Activated T-helper 1 cell treated with anti-CD3 and anti-CD28 coated beads, Interleukin-12 subunit alpha, Interleukin-12 subunit beta, Interleukin-2, Interleukin-4 antibody, amounts not matched to agents 30 ng/mL and 10 ng/mL and 1 ng/mL, durations not matched to agents 14 hours and 24 hours and 36 hours (primary cell): ENCODE data around the gene SLC25A21. TPM values are rescaled to one million over a fixed set of nuclear protein-coding genes. Genes with fewer than 3 reads are reported as not detected.

ENCODE experiments used
- DNase-seq: peaks from one replicate; pipeline ENCODE4 v3.0.0; 2021; ENCODE audit warnings: low spot score
- H3K27ac Mint-ChIP-seq: one replicate; pipeline ENCODE4 v1.8.0; 2021; ENCODE audit warnings: mild to moderate bottlenecking, mixed read lengths
- H3K27me3 Mint-ChIP-seq: one replicate; pipeline ENCODE4 v1.8.0; 2022; ENCODE audit warnings: mild to moderate bottlenecking, moderate library complexity, mixed read lengths; ENCODE audit not compliant: insufficient read depth
- H3K36me3 Mint-ChIP-seq: one replicate; pipeline ENCODE4 v1.8.0; 2021; ENCODE audit warnings: low read depth, mixed read lengths
- H3K4me1 Mint-ChIP-seq: one replicate; pipeline ENCODE4 v1.8.0; 2021; ENCODE audit warnings: low read depth, mixed read lengths
- H3K4me3 Mint-ChIP-seq: one replicate; pipeline ENCODE4 v1.8.0; 2021; ENCODE audit warnings: mild to moderate bottlenecking, moderate library complexity, mixed read lengths
- H3K9me3 Mint-ChIP-seq: one replicate; pipeline ENCODE4 v1.8.0; 2021; ENCODE audit warnings: mixed read lengths
- intact Hi-C: fragments of 100-400 bp; cut with micrococcal nuclease; formaldehyde crosslinking; loops from one replicate; pipeline ENCODE4 v1.15.1; 2024
- total RNA-seq: library from RNA; stranded (reverse); gene quantifications from 2 replicates; pipeline ENCODE4 v1.2.3, GENCODE V29; 2022

Gene SLC25A21
- total RNA-seq, 1 donor from 2014 or later, result not detected

DNA sequence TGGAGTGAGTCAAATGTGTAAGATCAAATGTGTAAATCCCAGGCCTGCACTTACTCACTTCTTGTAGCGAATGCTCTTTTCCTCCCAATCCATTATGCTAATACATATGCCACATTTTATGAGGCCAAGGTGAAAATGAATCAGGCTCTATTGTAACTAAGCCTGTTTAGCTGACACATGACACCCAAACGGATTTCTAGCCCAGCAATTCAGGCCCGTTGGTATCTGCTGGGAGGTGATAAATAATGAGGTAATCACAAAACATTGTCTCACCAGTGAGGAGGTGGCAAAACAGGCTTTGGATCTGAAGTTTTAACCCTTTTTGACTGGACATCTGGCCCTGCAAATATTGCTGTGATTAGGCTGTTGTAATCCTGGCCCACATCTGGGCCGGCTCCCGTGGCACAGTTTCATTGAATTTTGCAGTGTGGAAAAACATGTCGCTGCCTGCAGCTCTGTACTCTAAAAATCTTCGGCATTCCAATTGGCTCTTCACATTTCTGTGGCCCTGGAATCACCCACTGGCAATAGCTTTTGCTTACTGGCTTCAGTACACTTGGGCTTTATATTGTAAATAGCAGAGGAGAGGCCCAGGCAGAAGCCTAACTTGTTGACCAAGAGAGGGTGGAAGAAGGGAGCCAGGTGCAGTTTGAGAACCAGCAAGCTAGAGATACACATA, 404.7 kb downstream of the SLC25A21 start:
- intact Hi-C loops, result no loop called here
- no peaks in the 10 kb centered on the region for H3K9me3 Mint-ChIP-seq
- DNase-seq, result no peak
- no peaks in the 10 kb centered on the region for H3K36me3 Mint-ChIP-seq
- no peaks in the 10 kb centered on the region for H3K4me1 Mint-ChIP-seq
- peaks cover 4% of the 10 kb centered on the region for H3K27me3 Mint-ChIP-seq
- H3K4me3 Mint-ChIP-seq, result no peak overlapping the region
- no peak overlapping the region for H3K27ac Mint-ChIP-seq

DNA sequence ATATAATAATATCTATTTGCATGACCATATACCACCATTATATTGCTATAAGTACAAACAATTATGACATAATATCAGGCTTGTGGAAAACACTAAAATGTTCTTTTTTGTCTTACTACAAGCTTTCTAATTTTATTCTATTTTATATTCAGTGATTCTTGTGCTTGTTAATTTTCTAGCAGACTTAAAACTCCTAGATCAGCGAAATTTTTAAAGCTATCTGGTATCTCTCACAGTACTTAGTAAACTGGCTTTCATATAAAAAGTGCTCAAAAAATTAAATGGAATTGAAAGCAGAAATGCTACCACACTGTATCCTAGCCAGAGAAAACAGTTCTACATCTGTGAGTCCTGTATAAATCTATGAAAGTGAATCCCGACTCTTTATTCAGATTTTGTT, 405.4 kb downstream of the SLC25A21 start:
- Mint-ChIP-seq H3K9me3 (no peaks in the 10 kb centered on the region), H3K4me1 (no peaks in the 10 kb centered on the region), H3K27me3 (peaks cover 4% of the 10 kb centered on the region), H3K27ac (no peak overlapping the region), H3K4me3 (no peak overlapping the region), H3K36me3 (no peaks in the 10 kb centered on the region)
- DNase-seq, result no peak
- intact Hi-C loops, result no loop called here

DNA sequence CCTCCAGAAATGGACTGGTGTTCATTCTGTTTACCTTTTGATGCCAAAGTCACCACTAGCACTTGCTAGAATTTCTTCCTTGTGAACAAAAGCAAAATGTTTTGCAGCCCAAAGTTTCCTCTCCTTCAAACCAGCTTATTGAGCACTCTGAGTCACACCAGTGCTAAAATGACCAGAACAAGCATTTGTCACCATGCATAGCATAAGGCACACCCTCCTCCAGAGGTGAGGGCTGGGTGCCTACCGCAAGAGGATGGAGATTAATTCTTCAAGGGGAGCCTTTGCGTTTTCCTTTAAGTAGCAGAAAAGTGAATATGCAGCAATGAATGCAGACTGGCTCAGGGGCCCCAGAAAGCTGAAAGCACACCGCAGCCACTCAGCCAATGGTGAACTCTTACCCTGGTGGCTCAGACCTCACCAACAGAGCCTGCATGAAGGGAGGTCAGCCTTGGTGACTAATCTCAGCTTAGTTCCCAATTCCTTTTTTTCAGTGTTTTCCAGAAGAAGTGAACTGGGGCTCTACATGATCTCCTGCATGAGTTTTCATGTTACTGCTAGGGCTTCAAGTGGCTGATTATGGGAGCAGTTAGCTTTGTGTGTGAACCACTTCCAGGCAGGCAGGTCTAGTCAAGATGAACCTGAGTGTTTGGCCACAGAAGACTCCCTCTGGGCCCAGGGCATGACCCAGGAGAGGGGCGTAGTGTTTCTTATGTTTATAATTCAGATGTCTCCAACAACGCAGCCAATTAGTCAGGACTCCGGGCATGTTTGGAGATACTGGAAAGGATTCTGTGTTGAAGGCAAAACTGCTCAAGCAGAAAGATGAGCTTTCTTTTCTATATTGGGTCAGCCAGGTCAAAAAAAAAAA, 414.4 kb downstream of the SLC25A21 start:
- no peak for DNase-seq
- Mint-ChIP-seq H3K36me3 (no peaks in the 10 kb centered on the region), H3K4me1 (no peaks in the 10 kb centered on the region), H3K9me3 (peaks cover 9% of the 10 kb centered on the region), H3K27me3 (no peaks in the 10 kb centered on the region), H3K4me3 (no peak overlapping the region), H3K27ac (no peak overlapping the region)
- intact Hi-C loops, result no loop called here

DNA sequence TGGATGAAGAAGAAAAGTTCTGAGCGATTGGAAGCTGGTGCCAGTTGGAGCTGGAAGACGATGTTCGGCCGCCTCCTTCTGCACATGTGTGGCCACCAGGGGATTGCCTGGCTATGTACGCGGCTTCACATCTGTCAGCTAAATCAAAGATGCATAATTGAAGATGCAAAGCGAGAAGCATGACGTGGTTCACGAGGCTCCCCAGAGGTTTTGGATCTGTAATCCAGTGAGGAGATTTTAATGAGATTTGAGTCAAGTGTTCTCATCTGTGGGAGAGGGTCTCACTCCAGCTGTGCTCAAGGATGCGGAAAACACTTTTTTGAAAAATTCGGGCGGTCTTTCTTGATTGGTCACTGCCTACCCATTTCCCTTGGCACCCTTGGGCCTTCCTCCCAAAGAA, 416.2 kb downstream of the SLC25A21 start:
- intact Hi-C loops, result no loop called here
- no peaks in the 10 kb centered on the region for H3K4me1 Mint-ChIP-seq
- no peaks in the 10 kb centered on the region for H3K27me3 Mint-ChIP-seq
- no peak overlapping the region for H3K4me3 Mint-ChIP-seq
- no peaks in the 10 kb centered on the region for H3K36me3 Mint-ChIP-seq
- no peak overlapping the region for H3K27ac Mint-ChIP-seq
- H3K9me3 Mint-ChIP-seq, result peaks cover 17% of the 10 kb centered on the region
- no peak for DNase-seq

DNA sequence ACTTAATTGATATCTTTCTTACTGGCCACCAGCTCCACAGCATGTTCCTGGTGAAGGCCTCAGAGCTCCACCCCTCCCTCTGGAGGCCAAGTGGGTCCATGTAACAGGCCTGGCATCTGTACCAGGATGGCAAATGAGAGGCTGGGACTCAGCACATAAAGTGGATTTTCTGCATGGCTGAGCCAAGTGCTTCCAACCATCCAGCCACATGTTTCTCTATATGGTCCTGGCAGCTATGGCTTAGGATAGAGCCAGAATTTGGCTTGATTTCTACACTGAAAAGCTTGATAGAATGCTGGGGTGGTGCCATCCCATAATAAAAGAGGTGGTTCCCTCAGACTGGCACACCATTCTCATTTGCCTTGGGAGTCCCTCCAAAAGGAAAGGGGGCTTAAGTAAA, 416.6 kb downstream of the SLC25A21 start:
- no peaks in the 10 kb centered on the region for H3K27me3 Mint-ChIP-seq
- DNase-seq, result no peak
- no peak overlapping the region for H3K4me3 Mint-ChIP-seq
- intact Hi-C loops, result no loop called here
- H3K9me3 Mint-ChIP-seq, result peaks cover 17% of the 10 kb centered on the region
- no peaks in the 10 kb centered on the region for H3K4me1 Mint-ChIP-seq
- no peak overlapping the region for H3K27ac Mint-ChIP-seq
- no peaks in the 10 kb centered on the region for H3K36me3 Mint-ChIP-seq

DNA sequence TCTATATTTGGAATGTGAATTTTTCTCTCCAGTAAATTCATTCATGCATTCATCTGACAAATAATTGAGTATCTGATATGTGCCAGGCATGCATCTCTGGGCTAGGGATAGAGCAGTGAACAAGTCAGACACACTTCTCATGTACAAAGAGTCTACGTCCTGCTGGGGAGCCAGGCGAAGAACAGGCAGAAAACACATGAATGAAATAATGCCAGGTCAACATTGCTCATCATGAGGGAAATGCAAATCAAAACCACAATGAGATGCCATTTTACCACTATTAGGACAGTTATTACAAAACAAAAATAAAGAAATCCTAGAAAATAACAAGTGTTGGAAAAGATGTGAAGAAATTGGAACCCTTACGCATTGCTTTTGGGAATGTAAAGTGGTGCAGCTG, 420.5 kb downstream of the SLC25A21 start:
- Mint-ChIP-seq H3K4me3 (no peak overlapping the region), H3K4me1 (no peaks in the 10 kb centered on the region), H3K27ac (no peak overlapping the region), H3K9me3 (peaks cover 17% of the 10 kb centered on the region), H3K36me3 (no peaks in the 10 kb centered on the region), H3K27me3 (no peaks in the 10 kb centered on the region)
- no peak for DNase-seq
- intact Hi-C loops, result no loop called here

DNA sequence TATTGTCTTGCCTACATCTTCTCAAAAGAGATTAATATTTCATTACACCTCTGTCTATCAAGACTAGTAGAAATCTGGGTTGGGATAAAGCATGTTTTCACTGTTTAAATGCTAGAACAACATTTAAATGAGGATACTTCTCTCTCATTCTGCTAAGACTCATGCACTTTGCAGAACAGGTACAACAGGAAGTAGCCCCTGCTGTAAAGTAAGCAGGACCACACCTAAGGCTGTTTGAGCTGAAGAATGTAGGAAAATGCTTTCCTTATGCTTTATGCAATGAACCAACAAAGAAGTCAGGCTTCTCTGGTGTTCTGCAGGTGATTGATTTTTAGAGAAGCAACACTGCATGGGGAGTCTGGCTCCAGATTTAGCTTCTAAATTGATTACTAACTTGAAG, 421.3 kb downstream of the SLC25A21 start:
- no peak overlapping the region for H3K4me3 Mint-ChIP-seq
- intact Hi-C loops, result no loop called here
- peaks cover 17% of the 10 kb centered on the region for H3K9me3 Mint-ChIP-seq
- H3K4me1 Mint-ChIP-seq, result no peaks in the 10 kb centered on the region
- H3K36me3 Mint-ChIP-seq, result no peaks in the 10 kb centered on the region
- no peak overlapping the region for H3K27ac Mint-ChIP-seq
- no peaks in the 10 kb centered on the region for H3K27me3 Mint-ChIP-seq
- no peak for DNase-seq

DNA sequence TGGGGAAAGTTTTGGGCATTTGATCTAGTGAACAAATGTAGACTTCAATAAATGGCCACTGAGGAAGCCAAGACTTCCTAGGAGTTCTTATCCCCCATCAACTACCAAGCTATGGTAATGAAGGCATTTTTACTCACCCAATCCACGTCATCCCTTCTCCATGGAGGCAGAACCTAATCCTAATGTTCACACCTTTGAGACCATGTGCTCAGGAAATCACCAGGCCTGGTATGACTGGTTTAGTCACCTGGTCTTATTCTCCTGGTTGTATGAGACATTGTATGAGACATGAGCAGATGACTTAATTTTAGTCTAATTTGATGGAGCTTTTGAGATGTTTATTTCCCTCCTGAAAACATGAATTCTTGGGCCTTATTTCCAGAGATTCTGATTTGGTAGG, 422.2 kb downstream of the SLC25A21 start:
- no peak overlapping the region for H3K4me3 Mint-ChIP-seq
- H3K9me3 Mint-ChIP-seq, result peaks cover 17% of the 10 kb centered on the region
- no peaks in the 10 kb centered on the region for H3K36me3 Mint-ChIP-seq
- intact Hi-C loops, result no loop called here
- DNase-seq, result no peak
- H3K27me3 Mint-ChIP-seq, result no peaks in the 10 kb centered on the region
- H3K4me1 Mint-ChIP-seq, result no peaks in the 10 kb centered on the region
- H3K27ac Mint-ChIP-seq, result no peak overlapping the region

DNA sequence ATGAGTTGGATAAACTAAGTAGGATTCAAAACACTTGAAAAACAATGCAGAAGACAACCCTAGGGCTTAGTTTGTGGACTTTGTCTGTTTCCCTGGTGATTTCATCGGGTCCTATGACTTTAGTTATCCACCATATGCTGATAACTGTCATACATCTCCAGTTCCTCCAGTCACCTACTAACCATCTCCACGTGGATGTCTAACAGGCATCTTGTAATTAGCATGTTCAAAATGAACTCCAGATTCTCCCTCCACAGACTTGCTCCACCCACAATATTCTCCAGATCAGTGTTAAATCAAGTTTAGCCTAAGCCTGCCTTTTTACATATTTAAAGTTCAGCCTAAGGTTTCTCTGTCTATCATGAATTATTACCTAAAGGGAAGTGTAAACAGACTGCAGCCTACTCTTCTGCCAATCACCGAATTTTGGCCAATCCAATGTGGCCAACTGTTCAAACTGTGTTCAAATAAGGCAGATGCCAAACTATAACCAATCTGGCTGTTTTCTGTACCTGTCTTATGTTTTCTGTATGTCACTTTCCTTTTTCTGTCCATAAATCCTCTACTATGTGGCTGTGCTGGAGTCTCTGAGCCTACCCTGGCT, 423.7 kb downstream of the SLC25A21 start:
- no peaks in the 10 kb centered on the region for H3K27me3 Mint-ChIP-seq
- H3K4me3 Mint-ChIP-seq, result no peak overlapping the region
- intact Hi-C loops, result no loop called here
- no peaks in the 10 kb centered on the region for H3K36me3 Mint-ChIP-seq
- no peak overlapping the region for H3K27ac Mint-ChIP-seq
- peaks cover 18% of the 10 kb centered on the region for H3K9me3 Mint-ChIP-seq
- H3K4me1 Mint-ChIP-seq, result no peaks in the 10 kb centered on the region
- DNase-seq, result no peak

DNA sequence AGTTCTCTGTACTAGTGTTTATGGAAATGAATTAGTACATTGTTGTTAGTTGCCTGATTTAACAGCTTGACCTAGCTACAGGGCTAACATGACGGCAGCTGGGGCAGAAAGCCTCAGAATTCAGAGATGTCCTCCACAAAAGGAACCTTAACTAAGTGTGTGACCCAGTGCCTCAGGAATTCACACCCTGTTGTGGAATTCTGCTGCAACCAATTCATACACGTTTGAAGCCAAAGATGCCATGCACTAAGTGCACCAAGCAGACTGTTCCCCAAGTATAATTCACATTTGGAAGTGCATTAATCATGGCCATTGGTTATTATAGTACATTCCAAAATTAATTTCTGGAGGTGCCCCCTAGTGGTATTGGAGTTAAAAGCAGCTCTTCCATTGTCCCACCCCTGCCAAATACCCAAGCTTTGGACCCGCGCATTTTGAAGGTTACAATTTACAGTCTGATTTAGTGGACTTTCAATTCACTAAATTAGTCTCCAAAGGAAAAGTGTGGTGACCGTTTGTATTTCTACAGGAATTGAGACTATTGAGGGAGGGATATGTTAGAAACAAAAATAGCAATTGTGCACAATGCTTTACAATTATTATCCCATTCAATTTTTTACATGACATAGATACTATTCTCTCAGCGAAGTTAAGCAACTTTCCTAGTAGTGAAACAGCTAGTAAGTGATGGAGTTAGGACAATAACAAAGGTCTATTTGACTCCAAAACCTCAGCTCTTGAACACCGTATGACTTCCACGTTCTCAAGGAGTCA, 424.8 kb downstream of the SLC25A21 start:
- Mint-ChIP-seq H3K27me3 (no peaks in the 10 kb centered on the region), H3K4me1 (no peaks in the 10 kb centered on the region), H3K27ac (no peak overlapping the region), H3K4me3 (no peak overlapping the region), H3K36me3 (no peaks in the 10 kb centered on the region), H3K9me3 (peaks cover 18% of the 10 kb centered on the region)
- intact Hi-C loops, result no loop called here
- DNase-seq, result no peak

DNA sequence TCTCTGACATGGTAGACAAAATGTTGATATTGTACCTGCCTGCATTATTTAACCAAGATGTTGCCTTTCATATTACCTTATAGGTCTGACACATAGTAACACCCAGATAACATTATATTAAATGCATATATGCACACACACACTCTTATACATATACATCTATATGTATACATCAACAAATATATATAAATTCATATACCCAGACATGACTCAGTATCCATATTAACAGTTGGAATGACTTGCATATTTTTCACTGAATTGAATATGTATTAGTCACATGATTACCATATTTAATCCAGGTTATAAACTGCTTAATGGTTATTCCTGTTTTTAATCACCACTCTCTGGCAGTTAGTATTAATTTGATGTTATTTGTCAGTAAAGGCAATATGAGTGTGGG, 425.5 kb downstream of the SLC25A21 start:
- no peaks in the 10 kb centered on the region for H3K27me3 Mint-ChIP-seq
- H3K4me3 Mint-ChIP-seq, result no peak overlapping the region
- intact Hi-C loops, result no loop called here
- no peak overlapping the region for H3K27ac Mint-ChIP-seq
- no peaks in the 10 kb centered on the region for H3K4me1 Mint-ChIP-seq
- H3K36me3 Mint-ChIP-seq, result no peaks in the 10 kb centered on the region
- DNase-seq, result no peak
- H3K9me3 Mint-ChIP-seq, result peaks cover 16% of the 10 kb centered on the region

DNA sequence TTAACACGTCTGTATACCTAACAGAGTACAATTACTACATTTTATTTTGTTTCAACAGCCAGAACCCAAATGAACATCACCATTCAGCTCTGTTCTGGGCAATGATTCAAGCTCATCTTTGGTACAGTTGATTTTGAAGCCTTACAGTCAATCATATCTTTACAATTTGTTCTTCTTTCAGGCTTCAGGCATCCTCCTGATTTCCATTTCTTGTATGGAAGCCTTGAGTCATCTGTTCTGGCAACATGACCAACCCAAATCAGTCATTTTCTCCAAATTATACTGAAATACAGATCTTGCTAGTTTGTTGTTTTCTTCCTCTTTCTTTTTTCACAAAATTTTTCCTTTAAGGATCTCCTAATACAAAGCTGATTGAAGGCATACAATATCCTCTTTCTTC, 430.5 kb downstream of the SLC25A21 start:
- Mint-ChIP-seq H3K9me3 (peaks cover 13% of the 10 kb centered on the region), H3K36me3 (no peaks in the 10 kb centered on the region), H3K4me3 (no peak overlapping the region), H3K27me3 (peaks cover 3% of the 10 kb centered on the region), H3K4me1 (no peaks in the 10 kb centered on the region), H3K27ac (no peak overlapping the region)
- intact Hi-C loops, result no loop called here
- no peak for DNase-seq

DNA sequence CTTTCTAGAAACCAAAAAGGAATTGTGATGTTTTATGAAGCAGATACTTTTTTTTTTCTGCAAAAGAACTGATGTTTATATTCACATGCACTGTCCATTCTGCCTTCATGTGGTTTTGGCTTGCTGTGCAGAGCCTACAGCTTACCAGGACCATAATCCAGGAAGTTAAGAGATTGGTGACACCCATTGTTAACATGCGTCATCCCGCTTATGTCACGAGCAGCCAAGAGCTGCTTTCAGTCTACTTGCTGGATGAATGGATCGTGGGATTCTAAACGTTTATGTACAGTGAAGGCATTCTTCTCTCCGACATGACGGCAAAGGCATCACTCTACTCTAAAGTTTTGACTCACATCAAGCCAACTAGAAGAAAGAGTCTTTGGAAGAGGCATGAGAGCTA, 434.1 kb downstream of the SLC25A21 start:
- intact Hi-C loops, result no loop called here
- Mint-ChIP-seq H3K4me3 (no peak overlapping the region), H3K27ac (no peak overlapping the region)

More for the DNA sequence above, 434.1 kb downstream of the SLC25A21 start:
- Mint-ChIP-seq H3K9me3 (peaks cover 3% of the 10 kb centered on the region), H3K4me1 (no peaks in the 10 kb centered on the region), H3K27me3 (peaks cover 3% of the 10 kb centered on the region), H3K36me3 (no peaks in the 10 kb centered on the region)
- no peak for DNase-seq
